ENCODE measurements around the gene FAM118B. TPM values are rescaled to one million over a fixed set of nuclear protein-coding genes. Genes with fewer than 3 reads are reported as not detected.
"Not testable (repeated sequence)": the region's sequence is repeated elsewhere in the genome, so short reads cannot be mapped to it uniquely, and the experiment has no call there.

Gene FAM118B
- total RNA-seq, 2 donors from 2014 or later = 40.1 to 40.8 TPM

- Mint-ChIP-seq H3K9me3 (no peaks in the 10 kb centered on the region), H3K27me3 (ENCODE audit: insufficient read depth) (no peaks in the 10 kb centered on the region), H3K4me3 (no peak overlapping the region), H3K4me1 (peaks cover 11% of the 10 kb centered on the region), H3K36me3 (ENCODE audit: low read depth) (peaks cover 19% of the 10 kb centered on the region), H3K27ac (no peak overlapping the region)
- Histone ChIP-seq H3K4me3 (ENCODE audit: low read length) (no peak overlapping the region), H3K4me1 (ENCODE audit: control insufficient read depth, insufficient read depth, low read length) (peaks cover 4% of the 10 kb centered on the region), H3K9ac (ENCODE audit: extremely low read depth, low read length, poor library complexity, severe bottlenecking) (no peak overlapping the region), H3K36me3 (ENCODE audit: control insufficient read depth, insufficient read depth, low read length) (peaks cover 4% of the 10 kb centered on the region), H3K27me3 (ENCODE audit: control insufficient read depth, insufficient read depth, low read length, poor library complexity, severe bottlenecking) (no peaks in the 10 kb centered on the region), H3K9me3 (ENCODE audit: control insufficient read depth, low read length) (no peaks in the 10 kb centered on the region), H3K27ac (ENCODE audit: low read depth, low read length) (peak overlapping the region; percentile 18)
- DNase-seq = no peak
- TF ChIP-seq, protein P1, sequence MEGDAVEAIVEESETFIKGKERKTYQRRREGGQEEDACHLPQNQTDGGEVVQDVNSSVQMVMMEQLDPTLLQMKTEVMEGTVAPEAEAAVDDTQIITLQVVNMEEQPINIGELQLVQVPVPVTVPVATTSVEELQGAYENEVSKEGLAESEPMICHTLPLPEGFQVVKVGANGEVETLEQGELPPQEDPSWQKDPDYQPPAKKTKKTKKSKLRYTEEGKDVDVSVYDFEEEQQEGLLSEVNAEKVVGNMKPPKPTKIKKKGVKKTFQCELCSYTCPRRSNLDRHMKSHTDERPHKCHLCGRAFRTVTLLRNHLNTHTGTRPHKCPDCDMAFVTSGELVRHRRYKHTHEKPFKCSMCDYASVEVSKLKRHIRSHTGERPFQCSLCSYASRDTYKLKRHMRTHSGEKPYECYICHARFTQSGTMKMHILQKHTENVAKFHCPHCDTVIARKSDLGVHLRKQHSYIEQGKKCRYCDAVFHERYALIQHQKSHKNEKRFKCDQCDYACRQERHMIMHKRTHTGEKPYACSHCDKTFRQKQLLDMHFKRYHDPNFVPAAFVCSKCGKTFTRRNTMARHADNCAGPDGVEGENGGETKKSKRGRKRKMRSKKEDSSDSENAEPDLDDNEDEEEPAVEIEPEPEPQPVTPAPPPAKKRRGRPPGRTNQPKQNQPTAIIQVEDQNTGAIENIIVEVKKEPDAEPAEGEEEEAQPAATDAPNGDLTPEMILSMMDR (conservative IDR thresholded peaks at IDR 0.05) = no peak
- WGBS, 2 experiments (ENCODE audit: insufficient coverage in 1 of 2, insufficient read length in 1 of 2) = 75 to 90% methylated on average over 4 of the region's 4 CpGs
Observed at GRCh38 chr11:126308271-126308671, 96.7 kb downstream of the FAM118B start.

GRCh38 chr11:126308771-126309170 lies 97.2 kb downstream of the FAM118B start:
- peaks cover 11% of the 10 kb centered on the region for H3K4me1 Mint-ChIP-seq
- H3K9me3 ChIP-seq (ENCODE audit: control insufficient read depth, low read length); H3K27ac Mint-ChIP-seq; H3K9ac ChIP-seq (ENCODE audit: extremely low read depth, low read length, poor library complexity, severe bottlenecking); H3K27ac ChIP-seq (ENCODE audit: low read depth, low read length); H3K4me3 Mint-ChIP-seq; H3K4me3 ChIP-seq (ENCODE audit: low read length); H3K36me3 ChIP-seq (ENCODE audit: control insufficient read depth, insufficient read depth, low read length); H3K27me3 ChIP-seq (ENCODE audit: control insufficient read depth, insufficient read depth, low read length, poor library complexity, severe bottlenecking); H3K27me3 Mint-ChIP-seq (ENCODE audit: insufficient read depth); H3K4me1 ChIP-seq (ENCODE audit: control insufficient read depth, insufficient read depth, low read length); H3K9me3 Mint-ChIP-seq; DNase-seq: not testable (repeated sequence)
- WGBS, 2 experiments (ENCODE audit: insufficient coverage in 1 of 2, insufficient read length in 1 of 2) = 95 to 96% methylated on average over 3 to 4 of the region's 4 CpGs
- peaks cover 17% of the 10 kb centered on the region for H3K36me3 Mint-ChIP-seq (ENCODE audit: low read depth)

GRCh38 chr11:126310200-126310991 lies 98.8 kb downstream of the FAM118B start:
- Histone ChIP-seq H3K4me3 (ENCODE audit: low read length) (no peak overlapping the region), H3K27me3 (ENCODE audit: control insufficient read depth, insufficient read depth, low read length, poor library complexity, severe bottlenecking) (no peaks in the 10 kb centered on the region), H3K36me3 (ENCODE audit: control insufficient read depth, insufficient read depth, low read length) (peaks cover 12% of the 10 kb centered on the region), H3K9me3 (ENCODE audit: control insufficient read depth, low read length) (no peaks in the 10 kb centered on the region), H3K9ac (ENCODE audit: extremely low read depth, low read length, poor library complexity, severe bottlenecking) (no peak overlapping the region), H3K4me1 (ENCODE audit: control insufficient read depth, insufficient read depth, low read length) (peaks cover 4% of the 10 kb centered on the region), H3K27ac (ENCODE audit: low read depth, low read length) (no peak overlapping the region)
- Mint-ChIP-seq H3K27ac (no peak overlapping the region), H3K36me3 (ENCODE audit: low read depth) (peaks cover 26% of the 10 kb centered on the region), H3K4me1 (peaks cover 11% of the 10 kb centered on the region), H3K4me3 (no peak overlapping the region), H3K9me3 (no peaks in the 10 kb centered on the region), H3K27me3 (ENCODE audit: insufficient read depth) (no peaks in the 10 kb centered on the region)
- DNase-seq = peak; percentile 92
- WGBS, 2 experiments (ENCODE audit: insufficient coverage in 1 of 2, insufficient read length in 1 of 2) = 74 to 75% methylated on average over 12 of the region's 12 CpGs
- TF ChIP-seq, protein P1 (conservative IDR thresholded peaks at IDR 0.05) = peak; percentile 95
